ENCODE measurements around the gene KAT6B. TPM values are rescaled to one million over a fixed set of nuclear protein-coding genes. Genes with fewer than 3 reads are reported as not detected.

The KAT6B gene
- total and polyA plus RNA-seq, 2 of the 8 experiments (the other 6 are each of a cell fraction or from before 2014, with no cell fraction given), result 7.3 to 30.8 TPM

GRCh38 chr10:74906611-74907198, 80.3 kb downstream of the KAT6B start (continued):
- TF ChIP-seq ATF3 (IDR thresholded peaks at IDR 0.05; ENCODE audit: insufficient read depth, low read depth, low read length) (no peak), POU5F1 (IDR thresholded peaks at IDR 0.05; ENCODE audit: low read depth, low read length) (no peak), CHD7 (IDR thresholded peaks at IDR 0.05; ENCODE audit: insufficient replicate concordance, low read length) (no peak), MAX (IDR thresholded peaks at IDR 0.05) (no peak), KDM4A (IDR thresholded peaks at IDR 0.05; ENCODE audit: low read depth, low read length, severe bottlenecking) (no peak), TAF7 (optimal IDR thresholded peaks at IDR 0.05; ENCODE audit: borderline replicate concordance, low read depth, low read length) (no peak), POLR2A (IDR thresholded peaks at IDR 0.05; ENCODE audit: control extremely low read depth in 1 of 2, low read depth in 2 of 2, low read length in 2 of 2) (no peak), E2F6 (IDR thresholded peaks at IDR 0.05) (no peak), SIN3A (conservative IDR thresholded peaks at IDR 0.05 in 1 of 2, IDR thresholded peaks at IDR 0.05 in 1 of 2; ENCODE audit: low read depth in 1 of 2, low read length in 2 of 2) (no peak)

Data from H1 (cell line).